ENCODE results near the gene TMEM183A.

The TMEM183A gene

GRCh38 chr1:203073469-203073868, 66.3 kb downstream of the TMEM183A start:
- DNase-seq = no peak
